A549 (cell line): ENCODE measurements around the gene SRR. TPM values are rescaled to one million over a fixed set of nuclear protein-coding genes. Genes with fewer than 3 reads are reported as not detected.

Experiments used
- ATAC-seq, 2 experiments: fragments of 200-7000 bp in 1 of 2; fragments of >200 bp in 1 of 2; cut with Nextera tagmentation in 1 of 2; cut with Tn5 transposase in 1 of 2; 3 replicates each; pipeline versions ENCODE4 v1.8.0 to v1.9.1; 2018 to 2020; ENCODE audit warnings: mild to moderate bottlenecking in 1 of 2, moderate library complexity in 1 of 2
- CTCF ChIA-PET: fragments of 300-600 bp; sonication (Branson Sonifier 250); formaldehyde crosslinking; extraction: SDS; loops from one replicate; lab custom pipeline; 2021; ENCODE audit warnings: antibody characterized with exemption, inconsistent platforms; lab: Yijun Ruan, JAX
- POLR2A ChIA-PET: fragments of 350-600 bp; formaldehyde crosslinking; extraction: SDS; loops from one replicate; lab custom pipeline; 2021; ENCODE audit warnings: antibody characterized with exemption, inconsistent platforms; lab: Yijun Ruan, JAX
- DNase-seq, 2 experiments: peaks; one replicate each; pipeline versions ENCODE4 v3.0.0 to v3.0.0-alpha.2; 2011 to 2016; ENCODE audit warnings: low read depth in 1 of 2, low spot score in 1 of 2
- FAIRE-seq: peaks from 2 replicates; lab custom pipeline; 2011; peaks lifted over from hg19 to GRCh38; lab: Jason Lieb, UNC
- H3K27ac ChIP-seq, 2 experiments: fragments of >200 bp; sonication (Bioruptor Twin); formaldehyde crosslinking; 3 replicates each; pipeline ENCODE4 v1.5.1; 2016 to 2017
- H3K4me1 ChIP-seq: fragments of >200 bp; sonication (Bioruptor Twin); formaldehyde crosslinking; 3 replicates; pipeline ENCODE4 v1.6.1; 2016
- H3K4me2 ChIP-seq: fragments of >200 bp; sonication (Bioruptor Twin); formaldehyde crosslinking; 3 replicates; pipeline ENCODE4 v1.6.1; 2016
- H3K4me3 ChIP-seq: fragments of >200 bp; sonication (Bioruptor Twin); formaldehyde crosslinking; 3 replicates; pipeline ENCODE4 v1.5.1; 2016
- H3K9me3 ChIP-seq: fragments of >200 bp; sonication (Bioruptor Twin); formaldehyde crosslinking; 3 replicates; pipeline ENCODE4 v1.6.1; 2016
- CHD2 ChIP-seq: fragments of 150-350 bp; IDR thresholded peaks from 2 replicates; pipeline ENCODE4 v1.6.1; 2014; ENCODE audit warnings: low read length; ENCODE audit not compliant: partially characterized antibody
- CHD4 ChIP-seq: fragments of 200-600 bp; sonication (generic); IDR thresholded peaks from 2 replicates; pipeline ENCODE4 v1.6.1; 2016; ENCODE audit warnings: antibody characterized with exemption, mild to moderate bottlenecking, borderline replicate concordance
- EHF ChIP-seq: fragments of 250-450 bp; sonication (Bioruptor Pico); IDR thresholded peaks from 2 replicates; pipeline ENCODE4 v1.5.0; 2020; ENCODE audit warnings: mild to moderate bottlenecking
- KDM1A ChIP-seq: fragments of 200-600 bp; sonication (generic); IDR thresholded peaks from 2 replicates; pipeline ENCODE4 v1.6.1; 2016; ENCODE audit warnings: low read depth, mild to moderate bottlenecking
- MYC ChIP-seq: IDR thresholded peaks from 2 replicates; pipeline ENCODE4 v1.6.1; 2012; ENCODE audit warnings: mild to moderate bottlenecking, inconsistent platforms, low read length, improper control_type of control experiment, borderline replicate concordance
- NR3C1 ChIP-seq: fragments of >200 bp; sonication (Bioruptor Twin); formaldehyde crosslinking; IDR thresholded peaks from 3 replicates; pipeline ENCODE4 v1.6.1; 2017
- RAD21 ChIP-seq, 2 experiments: fragments of >200 bp in 1 of 2; sonication (Bioruptor Twin) in 1 of 2; formaldehyde crosslinking in 1 of 2; IDR thresholded peaks in 1 of 2; conservative IDR thresholded peaks in 1 of 2; 2 replicates in 1 of 2; 3 replicates in 1 of 2; pipeline ENCODE4 v1.6.1; 2012 to 2018; ENCODE audit warnings: inconsistent platforms in 1 of 2
- TP53 ChIP-seq: fragments of 250-450 bp; sonication (Bioruptor Pico); IDR thresholded peaks from 2 replicates; pipeline ENCODE4 v1.5.0; 2021; ENCODE audit warnings: mild to moderate bottlenecking, moderate library complexity
- WGBS: methylation state at CpG from one replicate; pipeline ENCODE4 v1.1.6; 2017; ENCODE audit errors: missing lambda C conversion rate; 5-methylcytosine and 5-hydroxymethylcytosine counted together
- polyA plus RNA-seq, 4 experiments: library from polyadenylated mRNA; depleted of rRNA in 3 of 4; stranded (reverse); fragments of >200 nt; fragmentation: RNase III in 1 of 4; extraction: RNeasy Plus Mini Kit Qiagen cat#74134 plus additional on column Dnase treatment in 1 of 4; gene quantifications; 2 replicates in 3 of 4; 3 replicates in 1 of 4; pipeline ENCODE4 v1.2.3, GENCODE V29; 2011 to 2017
- TF ChIP-seq, protein P1 (sequence below): fragments of 250-450 bp; sonication (Bioruptor Pico); IDR thresholded peaks from 2 replicates; pipeline ENCODE4 v1.5.0; 2021; ENCODE audit warnings: mild to moderate bottlenecking, moderate library complexity, borderline replicate concordance
- TF ChIP-seq, protein P2 (sequence below): fragments of >200 bp; sonication (Bioruptor Twin); formaldehyde crosslinking; IDR thresholded peaks from 3 replicates; pipeline ENCODE4 v1.6.1; 2016
- TF ChIP-seq, protein P3 (sequence below): IDR thresholded peaks from 2 replicates; pipeline ENCODE4 v1.6.1; 2012

The SRR gene
- polyA plus RNA-seq, 2 of the 4 experiments (the other 2 are of a cell fraction) = 13.2 to 16.7 TPM

DNA sequence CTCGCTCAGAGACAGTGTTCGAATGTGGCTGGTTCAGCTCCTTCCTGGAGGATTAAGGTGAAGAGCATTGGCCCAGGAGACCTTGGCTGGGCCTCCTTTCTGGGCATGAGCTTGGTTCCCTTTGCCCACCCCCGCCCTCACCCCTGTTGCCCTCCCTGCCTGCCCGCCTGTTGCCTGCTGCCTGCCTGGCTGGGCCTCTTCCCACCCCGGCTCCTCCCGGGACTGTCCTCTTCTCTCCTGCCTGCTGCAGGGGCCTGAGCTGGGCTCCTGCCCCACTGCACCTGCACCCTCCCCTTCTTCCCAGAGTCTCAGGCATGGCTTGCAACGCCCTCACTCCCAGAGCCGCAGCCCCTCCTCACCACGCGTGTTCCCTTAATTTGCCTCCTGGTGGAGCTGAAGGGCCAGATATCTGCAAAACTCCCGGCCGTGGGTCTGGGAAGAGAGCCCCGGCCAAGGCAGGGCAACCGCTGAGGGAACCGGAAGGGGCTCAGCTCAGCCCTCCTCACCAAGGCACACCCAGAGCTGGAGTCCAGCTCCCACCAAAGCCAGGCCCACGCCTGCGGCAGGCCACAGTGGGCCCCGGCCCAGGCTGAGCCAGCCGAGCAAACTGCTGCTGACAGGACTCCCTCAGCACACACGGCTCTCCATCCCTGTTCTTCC, 65.9 kb downstream of the SRR start:
- no peaks in the 10 kb centered on the region for H3K9me3 ChIP-seq
- no peak overlapping the region for H3K4me2 ChIP-seq
- TF ChIP-seq RAD21 (conservative IDR thresholded peaks at IDR 0.05 in 1 of 2, IDR thresholded peaks at IDR 0.05 in 1 of 2) = peak in 1 of 2 experiments; percentile 38; a peak in 1 of 5 replicates
- TF ChIP-seq, protein P1, sequence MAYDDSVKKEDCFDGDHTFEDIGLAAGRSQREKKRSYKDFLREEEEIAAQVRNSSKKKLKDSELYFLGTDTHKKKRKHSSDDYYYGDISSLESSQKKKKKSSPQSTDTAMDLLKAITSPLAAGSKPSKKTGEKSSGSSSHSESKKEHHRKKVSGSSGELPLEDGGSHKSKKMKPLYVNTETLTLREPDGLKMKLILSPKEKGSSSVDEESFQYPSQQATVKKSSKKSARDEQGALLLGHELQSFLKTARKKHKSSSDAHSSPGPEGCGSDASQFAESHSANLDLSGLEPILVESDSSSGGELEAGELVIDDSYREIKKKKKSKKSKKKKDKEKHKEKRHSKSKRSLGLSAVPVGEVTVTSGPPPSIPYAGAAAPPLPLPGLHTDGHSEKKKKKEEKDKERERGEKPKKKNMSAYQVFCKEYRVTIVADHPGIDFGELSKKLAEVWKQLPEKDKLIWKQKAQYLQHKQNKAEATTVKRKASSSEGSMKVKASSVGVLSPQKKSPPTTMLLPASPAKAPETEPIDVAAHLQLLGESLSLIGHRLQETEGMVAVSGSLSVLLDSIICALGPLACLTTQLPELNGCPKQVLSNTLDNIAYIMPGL (CRISPR knock-in tag) = no peak
- no peak for FAIRE-seq
- no peak for DNase-seq
- ChIA-PET POLR2A (interaction anchor here (1.4 kb wide), 1 partner anchor 9 kb away, joined by 3 read pairs; no protein-coding TSS in a partner anchor), CTCF (interaction anchor here (0.7 to 15.8 kb wide), 10 partner anchors 10 to 117 kb away, joined by 3 to 255 read pairs (median 6); partner anchors contain the start of gene TSR1)
- no peak overlapping the region for H3K27ac ChIP-seq
- WGBS = 90% methylated on average over 19 of the region's 20 CpGs
- ATAC-seq = peak; percentile 9 to 41; a peak in 3 of 6 replicates
- H3K4me3 ChIP-seq = no peak overlapping the region
- H3K4me1 ChIP-seq = no peaks in the 10 kb centered on the region

DNA sequence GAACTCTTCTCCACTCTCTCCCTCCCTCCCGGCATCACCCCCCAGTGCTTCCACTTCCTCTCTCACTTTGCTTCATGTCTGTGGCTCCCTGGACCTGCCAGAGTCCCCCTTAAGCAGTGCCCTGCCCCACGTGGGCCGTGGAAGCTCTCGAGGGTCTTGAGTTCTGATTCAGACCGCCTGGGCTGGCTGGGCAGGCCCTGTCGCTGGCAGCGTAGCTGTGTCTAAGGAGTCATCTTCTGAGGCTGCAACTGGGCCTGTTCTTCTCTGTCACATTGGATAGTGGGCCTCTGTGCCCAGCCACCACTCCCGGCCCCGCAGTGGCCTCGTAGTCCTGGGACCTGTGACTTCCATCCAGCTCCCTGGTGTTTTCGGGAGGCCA, 66.5 kb downstream of the SRR start:
- ATAC-seq (no peak), FAIRE-seq (no peak), DNase-seq (no peak)
- 84% methylated on average over 11 of the region's 11 CpGs for WGBS
- Histone ChIP-seq H3K4me2 (no peak overlapping the region), H3K27ac (no peak overlapping the region), H3K4me3 (no peak overlapping the region), H3K4me1 (no peaks in the 10 kb centered on the region), H3K9me3 (no peaks in the 10 kb centered on the region)
- ChIA-PET CTCF (interaction anchor here (0.9 to 15.8 kb wide), 6 partner anchors 10 to 47 kb away, joined by 3 to 255 read pairs (median 51); partner anchors contain the start of gene TSR1), POLR2A (interaction anchor here (0.6 to 1.4 kb wide), 2 partner anchors 9 to 96 kb away, joined by 3 to 4 read pairs; no protein-coding TSS in a partner anchor)
- TF ChIP-seq NR3C1 (no peak), EHF (CRISPR knock-in tag) (no peak), CHD2 (no peak), TP53 (CRISPR knock-in tag) (no peak)
- TF ChIP-seq, protein P2, sequence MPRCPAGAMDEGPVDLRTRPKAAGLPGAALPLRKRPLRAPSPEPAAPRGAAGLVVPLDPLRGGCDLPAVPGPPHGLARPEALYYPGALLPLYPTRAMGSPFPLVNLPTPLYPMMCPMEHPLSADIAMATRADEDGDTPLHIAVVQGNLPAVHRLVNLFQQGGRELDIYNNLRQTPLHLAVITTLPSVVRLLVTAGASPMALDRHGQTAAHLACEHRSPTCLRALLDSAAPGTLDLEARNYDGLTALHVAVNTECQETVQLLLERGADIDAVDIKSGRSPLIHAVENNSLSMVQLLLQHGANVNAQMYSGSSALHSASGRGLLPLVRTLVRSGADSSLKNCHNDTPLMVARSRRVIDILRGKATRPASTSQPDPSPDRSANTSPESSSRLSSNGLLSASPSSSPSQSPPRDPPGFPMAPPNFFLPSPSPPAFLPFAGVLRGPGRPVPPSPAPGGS = no peak

DNA sequence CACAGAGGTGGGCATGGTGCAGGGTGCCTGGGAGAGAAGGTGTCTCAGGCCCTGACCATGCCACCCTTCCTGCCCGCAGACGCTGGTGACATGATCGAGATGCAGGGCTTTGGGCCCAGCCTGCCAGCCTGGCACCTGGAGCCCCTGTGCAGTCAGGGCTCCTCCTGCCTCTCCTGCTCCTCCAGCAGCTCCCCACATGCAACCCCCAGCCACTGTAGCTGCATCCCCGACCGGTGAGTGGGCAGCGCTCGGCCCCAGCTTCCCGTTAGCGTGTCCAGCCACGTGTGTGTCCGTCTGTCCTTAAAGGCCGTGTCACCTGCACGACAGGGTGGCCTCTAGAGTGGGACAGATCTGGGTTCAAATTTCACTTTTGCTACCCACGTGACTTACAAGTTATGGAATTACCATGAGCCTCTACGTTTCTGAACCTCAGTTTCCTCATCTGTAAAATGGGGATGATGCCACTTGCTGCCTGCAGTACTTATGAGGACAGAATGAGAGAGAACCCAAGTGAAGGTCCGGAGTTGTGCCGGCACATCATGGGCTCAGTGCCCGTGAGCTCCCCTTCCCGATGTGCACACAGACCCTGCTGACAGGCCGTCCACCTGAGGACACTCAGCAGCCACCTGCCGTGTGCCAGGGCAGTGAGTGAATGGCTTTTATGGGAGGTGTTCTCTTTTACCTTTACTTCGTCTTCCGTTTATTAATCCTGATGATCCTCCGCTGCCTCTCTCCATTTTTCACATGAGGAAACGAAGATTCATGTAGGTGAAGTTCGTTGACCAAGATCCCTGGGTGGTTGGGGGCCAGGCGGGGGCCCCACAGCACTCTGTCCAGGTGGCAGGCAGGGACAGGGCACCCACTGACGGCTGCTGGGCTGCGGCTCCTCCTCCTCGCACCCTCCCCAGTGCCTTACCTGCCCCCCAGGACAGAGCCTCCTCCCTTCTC, 67.7 kb downstream of the SRR start:
- Histone ChIP-seq H3K9me3 (no peaks in the 10 kb centered on the region), H3K4me3 (no peak overlapping the region)
- peak; percentile 27; the same call in 1 of the 2 replicates for TF ChIP-seq KDM1A
- TF ChIP-seq MYC = no peak
- TF ChIP-seq, all 56 proteins: peak for 1
- CTCF ChIA-PET = interaction anchor here (1.2 to 15.8 kb wide), 4 partner anchors 8 to 318 kb away, joined by 3 to 255 read pairs (median 141); no protein-coding TSS in a partner anchor
- WGBS = 93% methylated on average over 27 of the region's 30 CpGs
- DNase-seq (no peak), FAIRE-seq (no peak), ATAC-seq (no peak)
- Histone ChIP-seq H3K4me2 (no peak overlapping the region), H3K27ac (no peak overlapping the region), H3K4me1 (no peaks in the 10 kb centered on the region)
- POLR2A ChIA-PET = no interaction called here

DNA sequence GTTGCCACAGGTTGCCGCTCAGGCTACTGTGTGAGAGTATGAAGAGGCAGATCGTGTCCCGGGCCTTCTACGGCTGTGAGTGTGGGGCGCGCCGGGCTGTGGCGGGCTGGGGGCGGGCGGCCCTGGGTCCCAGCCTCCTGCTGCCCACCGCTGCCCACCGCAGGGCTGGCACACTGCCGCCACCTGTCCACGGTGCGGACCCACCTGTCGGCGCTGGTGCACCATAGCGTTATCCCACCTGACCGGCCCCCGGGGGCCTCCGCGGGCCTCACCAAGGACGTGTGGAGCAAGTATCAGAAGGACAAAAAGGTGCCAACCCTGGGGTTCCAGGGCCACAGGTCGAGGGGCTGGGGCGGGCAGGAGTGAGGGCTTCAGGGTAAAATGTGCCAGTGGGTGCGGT, 68.4 kb downstream of the SRR start:
- TF ChIP-seq, protein P3, sequence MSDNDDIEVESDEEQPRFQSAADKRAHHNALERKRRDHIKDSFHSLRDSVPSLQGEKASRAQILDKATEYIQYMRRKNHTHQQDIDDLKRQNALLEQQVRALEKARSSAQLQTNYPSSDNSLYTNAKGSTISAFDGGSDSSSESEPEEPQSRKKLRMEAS = no peak
- no peak for TF ChIP-seq CHD4
- ATAC-seq (no peak), FAIRE-seq (no peak), DNase-seq (no peak)
- POLR2A ChIA-PET = no interaction called here
- WGBS = 95% methylated on average over 15 of the region's 26 CpGs
- Histone ChIP-seq H3K9me3 (no peaks in the 10 kb centered on the region), H3K4me1 (no peaks in the 10 kb centered on the region), H3K27ac (no peak overlapping the region), H3K4me3 (no peak overlapping the region), H3K4me2 (no peak overlapping the region)
- CTCF ChIA-PET = interaction anchor here (1.8 to 24.9 kb wide), 5 partner anchors 8 to 39 kb away, joined by 6 to 1099 read pairs (median 216); partner anchors contain the start of gene MNT
